GM18505 (cell line): ENCODE measurements around the gene XPNPEP2.
A peak's percentile ranks its signal among the peaks of the same experiment; 100 is the strongest.

Experiments
- ATAC-seq: cut with Tn5 transposase; IDR thresholded peaks from one replicate; pipeline ENCODE4 v1.9.1; 2021; ENCODE audit not compliant: unreplicated experiment
- POLR2A ChIP-seq: IDR thresholded peaks from 4 replicates; pipeline ENCODE4 v1.6.1; 2011; ENCODE audit warnings: borderline replicate concordance; ENCODE audit not compliant: insufficient read depth, insufficient read length; ENCODE audit errors: extremely low read depth

XPNPEP2 gene

DNA sequence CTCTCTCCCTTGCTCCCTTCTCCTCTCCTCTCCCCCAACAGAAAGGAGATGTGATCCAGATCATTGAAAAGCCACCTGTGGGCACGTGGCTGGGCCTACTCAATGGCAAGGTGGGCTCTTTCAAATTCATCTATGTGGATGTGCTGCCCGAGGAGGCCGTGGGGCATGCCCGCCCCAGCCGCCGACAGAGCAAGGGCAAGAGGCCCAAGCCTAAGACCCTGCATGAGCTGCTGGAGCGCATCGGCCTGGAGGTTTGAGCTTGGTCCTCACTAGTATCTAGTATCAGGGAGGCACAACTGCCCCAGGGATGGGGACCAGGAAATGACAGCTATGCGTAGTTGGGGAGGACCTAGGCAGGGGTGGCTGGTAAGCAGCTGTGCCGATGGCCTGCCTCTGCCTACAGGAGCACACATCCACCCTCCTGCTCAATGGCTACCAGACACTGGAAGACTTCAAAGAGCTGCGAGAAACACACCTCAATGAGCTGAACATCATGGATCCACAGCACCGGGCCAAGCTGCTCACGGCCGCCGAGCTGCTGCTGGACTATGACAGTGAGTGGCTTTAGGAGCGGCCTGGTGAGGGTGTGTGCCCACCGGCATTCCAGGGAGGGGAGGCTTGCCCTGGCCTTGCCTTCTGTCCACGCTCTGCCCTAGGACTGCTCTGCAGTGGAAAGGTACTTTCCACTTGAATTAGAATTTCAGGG, 54.0 kb downstream of the XPNPEP2 start:
- ATAC-seq = no peak
- TF ChIP-seq POLR2A = no peak

DNA sequence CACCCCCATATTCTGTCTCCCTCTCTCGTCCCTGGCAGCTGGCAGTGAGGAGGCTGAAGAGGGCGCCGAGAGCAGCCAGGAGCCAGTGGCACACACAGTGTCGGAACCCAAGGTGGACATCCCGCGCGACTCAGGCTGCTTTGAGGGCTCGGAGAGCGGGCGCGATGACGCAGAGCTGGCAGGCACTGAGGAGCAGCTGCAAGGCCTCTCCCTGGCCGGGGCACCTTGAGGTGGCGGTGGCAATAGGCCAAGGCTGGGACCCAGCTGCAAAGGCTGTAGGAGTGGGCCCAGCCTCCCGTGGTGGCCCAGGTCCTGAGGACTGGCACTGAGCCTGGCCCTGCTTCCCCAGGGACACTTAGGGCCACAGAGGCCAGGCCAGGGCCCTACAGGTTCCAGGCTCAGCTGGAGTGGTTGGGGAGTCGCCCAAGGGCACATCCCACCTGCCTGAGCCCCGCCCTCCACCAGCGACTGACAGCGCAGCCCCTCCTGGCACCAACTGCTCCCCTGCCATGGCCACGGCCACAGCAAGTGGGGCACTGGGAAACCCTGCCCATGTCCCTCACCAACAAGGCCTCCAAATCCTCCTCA, 54.9 kb downstream of the XPNPEP2 start:
- no peak for TF ChIP-seq POLR2A
- ATAC-seq = no peak

GRCh38 chrX:129795584-129795983, 56.8 kb downstream of the XPNPEP2 start:
- ATAC-seq = no peak
- TF ChIP-seq POLR2A = no peak

DNA sequence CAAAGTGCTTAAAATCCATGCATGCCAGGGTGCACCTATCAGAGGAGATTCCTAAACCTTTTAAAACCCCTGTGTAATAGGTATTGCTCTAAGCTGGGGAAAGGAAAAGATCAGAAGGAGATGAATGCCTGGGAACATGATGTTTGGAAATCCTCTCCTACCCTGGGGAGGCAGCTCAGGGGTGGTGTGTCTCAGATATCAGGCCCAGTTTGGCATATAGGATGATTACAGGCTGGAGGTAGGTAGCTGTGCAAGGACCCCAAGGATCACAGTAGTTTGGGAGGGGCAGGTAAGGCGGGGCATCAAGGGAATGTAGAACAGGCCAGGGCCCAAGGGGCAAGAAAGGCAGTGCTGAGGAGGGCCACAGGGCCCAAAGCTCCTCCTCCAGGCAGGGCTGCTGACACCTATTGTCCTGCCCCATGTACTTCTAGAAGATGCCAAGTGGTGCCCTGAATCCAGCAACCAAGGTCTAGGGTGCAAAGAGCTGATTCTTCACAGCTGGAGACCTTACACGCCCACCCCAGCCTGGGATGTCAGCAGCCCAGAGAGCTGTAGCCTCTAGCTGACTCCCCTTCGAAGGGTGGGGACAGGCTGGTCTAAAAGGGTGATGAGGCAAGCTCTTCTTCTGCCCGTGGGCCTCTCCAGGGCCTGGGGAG, 58.6 kb downstream of the XPNPEP2 start:
- no peak for ATAC-seq
- peak; percentile 59 for TF ChIP-seq POLR2A

DNA sequence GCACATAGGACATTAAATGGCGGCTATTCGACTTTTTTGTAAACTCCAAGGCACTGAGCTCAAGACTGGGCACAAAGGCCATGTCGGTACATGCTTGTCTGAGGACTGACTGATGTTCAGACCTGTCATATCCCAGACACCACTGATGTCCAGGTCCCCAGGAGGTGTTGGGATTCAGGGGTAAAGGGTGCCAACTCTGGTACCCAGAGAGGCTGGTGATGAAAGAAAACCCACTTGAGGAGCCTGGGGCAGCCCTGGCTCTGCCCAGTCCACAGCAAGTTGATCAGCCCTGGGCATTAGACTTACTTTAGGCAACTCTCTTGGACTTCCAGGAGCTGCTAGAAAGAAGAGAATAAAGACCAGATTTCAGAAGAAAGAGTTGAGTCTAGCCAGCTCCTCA, 59.7 kb downstream of the XPNPEP2 start:
- peak; percentile 6 for TF ChIP-seq POLR2A
- ATAC-seq = no peak

- ATAC-seq = no peak
Observed at GRCh38 chrX:129798888-129799287, 60.1 kb downstream of the XPNPEP2 start.

GRCh38 chrX:129800186-129800585, 61.4 kb downstream of the XPNPEP2 start:
- no peak for TF ChIP-seq POLR2A
- no peak for ATAC-seq

More at GRCh38 chrX:129798888-129799287, 60.1 kb downstream of the XPNPEP2 start:
- TF ChIP-seq POLR2A = no peak

DNA sequence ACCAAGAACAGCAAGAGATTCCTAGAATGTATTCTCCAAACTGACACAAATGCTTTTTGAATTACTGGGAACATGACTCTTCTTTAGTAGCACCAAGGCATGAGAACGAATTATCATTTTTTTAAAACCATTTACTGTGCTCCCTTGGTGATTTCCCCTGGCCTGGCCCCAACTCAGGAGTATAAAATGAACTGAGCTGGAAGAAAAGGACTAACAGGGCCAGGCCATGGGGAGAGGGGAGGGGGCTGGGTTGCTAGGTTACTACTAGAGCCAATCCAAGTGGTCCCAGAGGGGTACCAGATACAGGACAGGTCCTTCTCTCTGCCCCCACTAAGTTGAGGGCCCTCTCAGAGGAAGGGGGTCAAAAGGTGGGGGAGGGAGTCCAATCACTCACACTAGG, 64.1 kb downstream of the XPNPEP2 start:
- ATAC-seq = no peak
- no peak for TF ChIP-seq POLR2A

DNA sequence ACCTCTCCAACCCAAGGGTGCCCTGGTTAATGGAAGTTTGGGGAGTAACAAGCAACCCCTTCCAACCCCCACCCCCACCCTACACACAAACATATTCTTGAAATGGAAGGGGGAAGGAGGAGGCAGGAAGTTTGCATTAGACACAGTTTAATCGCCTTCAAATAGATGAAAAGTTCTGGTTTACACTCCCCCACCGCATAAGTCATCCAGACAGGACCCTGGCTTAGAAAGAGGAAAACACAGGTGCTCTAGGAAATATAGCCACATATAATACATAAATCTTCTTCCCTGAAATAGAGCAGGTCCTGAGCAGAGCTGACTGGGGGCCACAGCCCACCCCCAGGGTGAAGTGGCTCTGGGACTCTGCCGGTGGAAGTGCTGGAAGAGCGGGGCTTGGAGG, 66.0 kb downstream of the XPNPEP2 start:
- TF ChIP-seq POLR2A = no peak
- no peak for ATAC-seq

DNA sequence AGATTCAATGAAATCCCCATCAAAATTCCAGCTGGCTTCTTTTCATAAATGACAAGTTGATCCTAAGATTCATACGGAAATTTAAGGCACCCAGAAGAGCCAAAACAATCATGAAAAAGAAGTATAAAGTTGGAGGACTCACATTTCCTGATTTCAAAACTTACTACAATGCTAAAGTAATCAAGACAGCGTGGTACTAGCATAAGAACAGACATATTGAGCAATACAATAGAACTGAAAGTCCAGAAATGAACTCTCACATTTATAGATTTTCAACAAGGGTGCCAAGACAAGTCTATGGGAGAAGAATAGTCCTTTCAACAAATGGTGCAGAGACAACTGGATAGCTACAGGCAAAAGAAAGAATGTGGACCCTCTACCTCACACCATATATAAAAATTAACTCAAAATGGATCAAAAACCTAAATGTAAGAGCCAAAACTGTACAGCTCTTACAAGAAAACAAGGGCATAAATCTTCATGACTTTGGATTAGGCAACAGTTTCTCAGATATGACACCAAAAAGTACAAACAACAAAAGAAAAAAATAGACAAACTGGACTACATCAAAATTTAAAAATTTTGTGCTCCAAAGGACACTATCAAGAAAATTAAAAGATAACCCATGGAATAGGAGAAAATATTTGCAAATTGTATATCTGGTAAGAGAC, 69.5 kb downstream of the XPNPEP2 start:
- ATAC-seq = no peak
- no peak for TF ChIP-seq POLR2A

DNA sequence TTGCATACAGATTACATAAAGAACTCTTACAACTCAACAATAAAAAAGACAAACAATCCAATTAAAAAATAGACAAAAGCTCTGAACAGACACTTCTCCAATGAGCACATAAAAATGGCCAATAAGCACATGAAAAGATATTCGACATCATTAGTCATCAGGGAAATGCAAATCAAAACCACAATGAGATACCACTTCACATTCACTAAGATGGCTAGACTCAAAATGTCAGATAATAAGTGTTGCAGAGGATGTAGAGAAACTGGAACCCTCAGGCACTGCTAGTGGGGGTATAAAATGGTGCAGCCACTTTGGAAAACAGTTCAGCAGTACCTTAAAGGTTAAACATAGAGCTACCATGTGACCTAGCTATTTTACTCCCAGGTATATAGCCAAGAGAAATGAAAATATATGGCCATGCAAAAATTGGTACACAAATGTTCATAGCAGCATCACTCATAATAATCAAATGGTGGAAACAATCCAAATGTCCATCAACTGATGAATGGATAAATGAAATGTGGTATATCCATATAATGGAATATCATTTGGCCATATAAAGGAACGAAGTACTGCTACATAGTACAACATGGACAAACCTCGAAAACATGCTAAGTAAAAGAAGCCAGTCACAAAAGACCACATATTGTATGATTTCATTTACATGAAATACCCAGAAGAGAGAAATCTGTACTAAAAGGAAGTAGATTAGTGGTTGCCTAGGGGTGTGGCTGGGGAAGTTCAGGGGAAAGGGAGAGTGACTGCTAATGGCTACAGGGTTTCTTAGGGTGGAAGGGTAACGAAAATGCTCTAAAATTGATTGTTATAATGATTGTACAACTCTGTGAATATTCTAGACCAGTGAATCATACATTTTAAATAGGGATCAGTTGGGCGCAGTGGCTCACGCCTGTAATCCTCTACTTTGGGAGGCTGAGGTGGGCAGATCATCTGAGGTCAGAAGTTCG, 70.3 kb downstream of the XPNPEP2 start:
- TF ChIP-seq POLR2A = no peak
- no peak for ATAC-seq

GRCh38 chrX:129813662-129814368, 75.0 kb downstream of the XPNPEP2 start:
- ATAC-seq = no peak

More at GRCh38 chrX:129813662-129814368, 75.0 kb downstream of the XPNPEP2 start:
- no peak for TF ChIP-seq POLR2A
